Measurements from ENCODE around the gene NDE1.

GRCh38 chr16:15610369-15610871 is 39.6 kb upstream of the NDE1 start:
- TF ChIP-seq CTCF (IDR thresholded peaks at IDR 0.05), result no peak
- TF ChIP-seq POLR2A (IDR thresholded peaks at IDR 0.05), result no peak
